Neural crest cell (in vitro differentiated cells): Measurements from ENCODE around the gene BANF1. TPM values are rescaled to one million over a fixed set of nuclear protein-coding genes. Genes with fewer than 3 reads are reported as not detected.

Source experiments
- DNase-seq: peaks from one replicate; pipeline ENCODE4 v3.0.0; 2021; ENCODE audit warnings: low read depth, mixed read lengths, low spot score
- H3K27ac Mint-ChIP-seq: one replicate; pipeline ENCODE4 v1.8.0; 2021; ENCODE audit warnings: mild to moderate bottlenecking, mixed read lengths; ENCODE audit not compliant: unreplicated experiment
- H3K27me3 Mint-ChIP-seq: 2 replicates; pipeline ENCODE4 v1.8.0; 2021; ENCODE audit warnings: low read depth, mild to moderate bottlenecking, mixed read lengths
- H3K36me3 Mint-ChIP-seq: 2 replicates; pipeline ENCODE4 v1.8.0; 2021; ENCODE audit warnings: low read depth, mild to moderate bottlenecking, mixed read lengths
- H3K4me1 Mint-ChIP-seq: 2 replicates; pipeline ENCODE4 v1.8.0; 2021; ENCODE audit warnings: mixed read lengths
- H3K4me3 Mint-ChIP-seq: one replicate; pipeline ENCODE4 v1.8.0; 2021; ENCODE audit warnings: mild to moderate bottlenecking, mixed read lengths
- H3K9me3 Mint-ChIP-seq: 2 replicates; pipeline ENCODE4 v1.8.0; 2021; ENCODE audit warnings: mixed read lengths
- long read RNA-seq: library from polyadenylated mRNA; unstranded; transcript quantifications from one replicate; pipeline ENCODE4 v2.0.0, GENCODE V29; 2020
- total RNA-seq: library from RNA; stranded (reverse); gene quantifications from 2 replicates; pipeline ENCODE4 v1.2.1, GENCODE V29; 2021
- TF ChIP-seq, protein P1 (sequence below): fragments of 200-600 bp; sonication (generic); conservative IDR thresholded peaks from 2 replicates; pipeline ENCODE4 v1.5.0; 2021; ENCODE audit warnings: antibody characterized with exemption, mild to moderate bottlenecking

BANF1 gene
- total RNA-seq: 348 and 358 TPM in 2 replicates
- long read RNA-seq, transcript BANF1-201 (3 exons, 1,155 nt): major isoform, 32 of 44 reads
- long read RNA-seq, transcript BANF1-202 (3 exons, 946 nt): minor isoform, 6 of 44 reads
- long read RNA-seq, partial matches to known transcripts: 3 of 44 reads
- long read RNA-seq, other reads (novel, unspliced or antisense): 0 of 44 reads

DNA sequence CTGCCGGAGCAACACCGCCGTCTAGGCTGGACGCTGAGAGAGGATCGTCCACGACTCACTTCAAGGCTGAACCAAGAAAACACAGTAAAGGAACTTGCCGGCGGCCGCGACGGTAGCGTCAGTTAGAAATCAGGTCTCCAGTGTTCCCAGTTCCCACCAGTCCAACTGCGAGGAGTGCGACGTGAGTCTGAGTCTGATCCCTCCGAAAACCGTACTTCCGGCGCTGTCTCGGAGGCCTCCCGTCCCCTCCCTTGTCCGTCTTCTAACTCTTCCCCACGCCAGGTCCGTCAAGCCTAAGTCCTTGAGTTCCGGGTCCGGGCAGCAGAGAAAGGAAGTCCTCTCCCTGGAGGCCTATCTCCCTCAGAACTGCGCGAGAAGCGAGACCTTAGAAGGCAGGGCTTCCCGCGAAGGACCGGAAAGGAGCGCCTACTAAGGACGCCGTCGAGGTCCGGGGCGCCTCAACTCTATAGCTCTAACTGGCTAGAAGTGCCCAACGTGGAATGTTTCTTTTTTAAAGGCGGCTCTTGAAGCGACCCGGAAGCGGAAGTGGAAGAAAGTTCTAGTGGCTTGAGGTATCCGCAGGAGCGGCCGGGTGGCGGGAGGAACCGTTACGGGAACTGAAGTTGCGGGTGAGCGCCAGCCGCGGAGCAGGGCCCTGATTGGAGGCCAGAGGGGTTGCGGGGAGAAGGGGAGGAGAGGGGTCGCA lies at the start of gene BANF1, which contains the start of gene EIF1AD:
Gene BANF1, plus strand, starts transcription at position 562 of the 706 bp plus-strand sequence. CDS start 748 bp downstream, outside the sequence.
Gene EIF1AD, minus strand, starts transcription at position 216 of the 706 bp plus-strand sequence. CDS start 1,768 bp downstream, outside the sequence.
- Mint-ChIP-seq H3K4me3 (peak within 1 kb of the TSS; percentile 100), H3K9me3 (no peaks in the 10 kb centered on the region), H3K36me3 (peaks cover 14% of the 10 kb centered on the region)

GRCh38 chr11:65953471-65953870 lies 48.8 kb upstream of the BANF1 start:
- H3K36me3 Mint-ChIP-seq: no peaks in the 10 kb centered on the region
- no peak for DNase-seq
- no peaks in the 10 kb centered on the region for H3K4me1 Mint-ChIP-seq
- no peak overlapping the region for H3K27ac Mint-ChIP-seq
- TF ChIP-seq, protein P1, sequence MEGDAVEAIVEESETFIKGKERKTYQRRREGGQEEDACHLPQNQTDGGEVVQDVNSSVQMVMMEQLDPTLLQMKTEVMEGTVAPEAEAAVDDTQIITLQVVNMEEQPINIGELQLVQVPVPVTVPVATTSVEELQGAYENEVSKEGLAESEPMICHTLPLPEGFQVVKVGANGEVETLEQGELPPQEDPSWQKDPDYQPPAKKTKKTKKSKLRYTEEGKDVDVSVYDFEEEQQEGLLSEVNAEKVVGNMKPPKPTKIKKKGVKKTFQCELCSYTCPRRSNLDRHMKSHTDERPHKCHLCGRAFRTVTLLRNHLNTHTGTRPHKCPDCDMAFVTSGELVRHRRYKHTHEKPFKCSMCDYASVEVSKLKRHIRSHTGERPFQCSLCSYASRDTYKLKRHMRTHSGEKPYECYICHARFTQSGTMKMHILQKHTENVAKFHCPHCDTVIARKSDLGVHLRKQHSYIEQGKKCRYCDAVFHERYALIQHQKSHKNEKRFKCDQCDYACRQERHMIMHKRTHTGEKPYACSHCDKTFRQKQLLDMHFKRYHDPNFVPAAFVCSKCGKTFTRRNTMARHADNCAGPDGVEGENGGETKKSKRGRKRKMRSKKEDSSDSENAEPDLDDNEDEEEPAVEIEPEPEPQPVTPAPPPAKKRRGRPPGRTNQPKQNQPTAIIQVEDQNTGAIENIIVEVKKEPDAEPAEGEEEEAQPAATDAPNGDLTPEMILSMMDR: no peak
- no peak overlapping the region for H3K4me3 Mint-ChIP-seq
- no peaks in the 10 kb centered on the region for H3K9me3 Mint-ChIP-seq
- peaks cover under 1% of the 10 kb centered on the region for H3K27me3 Mint-ChIP-seq

More for the DNA sequence above, at the start of gene BANF1, which contains the start of gene EIF1AD:
- TF ChIP-seq, protein P1: no peak
- DNase-seq: peak; percentile 92
- peaks cover 25% of the 10 kb centered on the region for H3K4me1 Mint-ChIP-seq
- H3K27ac Mint-ChIP-seq: peak within 1 kb of the TSS; percentile 100
- H3K27me3 Mint-ChIP-seq: no peaks in the 10 kb centered on the region

- no peaks in the 10 kb centered on the region for H3K27me3 Mint-ChIP-seq
- DNase-seq: no peak
- no peak overlapping the region for H3K27ac Mint-ChIP-seq
- H3K4me1 Mint-ChIP-seq: no peaks in the 10 kb centered on the region
- TF ChIP-seq, protein P1: no peak
- no peak overlapping the region for H3K4me3 Mint-ChIP-seq
- no peaks in the 10 kb centered on the region for H3K36me3 Mint-ChIP-seq
- no peaks in the 10 kb centered on the region for H3K9me3 Mint-ChIP-seq
Observed at GRCh38 chr11:65954771-65955170, 47.5 kb upstream of the BANF1 start.

DNA sequence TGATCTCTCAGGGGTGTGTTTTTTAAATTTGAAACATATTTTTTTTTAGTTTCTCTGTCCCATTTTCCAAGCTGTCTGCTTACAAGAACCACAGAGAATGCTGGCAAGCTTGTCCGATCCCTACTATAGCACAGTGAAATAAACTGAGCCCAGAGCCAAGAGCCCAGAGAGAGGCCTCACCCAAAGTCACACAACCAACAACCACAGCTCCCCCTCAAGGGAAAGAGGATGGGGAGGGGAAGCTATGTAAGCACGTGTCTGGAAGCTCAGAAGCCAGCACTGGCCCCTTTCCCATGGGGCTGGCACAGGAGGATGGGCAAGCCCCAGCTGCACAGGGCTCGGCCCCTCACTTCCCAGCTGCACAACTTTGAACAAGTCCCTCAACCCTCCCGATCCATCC lies 44.0 kb upstream of the BANF1 start:
- Mint-ChIP-seq H3K36me3 (no peaks in the 10 kb centered on the region), H3K9me3 (no peaks in the 10 kb centered on the region), H3K27ac (no peak overlapping the region), H3K27me3 (no peaks in the 10 kb centered on the region), H3K4me1 (peaks cover 22% of the 10 kb centered on the region), H3K4me3 (peak overlapping the region; percentile 7)
- no peak for DNase-seq
- TF ChIP-seq, protein P1: no peak

GRCh38 chr11:65958774-65959420 lies 43.4 kb upstream of the BANF1 start:
- Mint-ChIP-seq H3K27ac (no peak overlapping the region), H3K27me3 (no peaks in the 10 kb centered on the region), H3K9me3 (no peaks in the 10 kb centered on the region), H3K4me1 (peaks cover 22% of the 10 kb centered on the region), H3K4me3 (peak overlapping the region; percentile 7), H3K36me3 (no peaks in the 10 kb centered on the region)
- no peak for DNase-seq
- TF ChIP-seq, protein P1: no peak
